Right lobe of liver (tissue), 4 donors: ENCODE results near the gene FOLR3.

Source experiments
- POLR2A ChIP-seq: fragments of 450-650 bp; IDR thresholded peaks from one replicate; pipeline ENCODE4 v1.6.1; 2017; ENCODE audit warnings: antibody characterized with exemption, mild to moderate bottlenecking
- TF ChIP-seq, protein P1 (sequence below), 4 donors: fragments of 200-600 bp in 3 of 4; fragments of 450-650 bp in 1 of 4; IDR thresholded peaks; one replicate each; pipeline versions ENCODE4 v1.5.1 to v1.8.0; 2016 to 2022; ENCODE audit warnings: antibody characterized with exemption in 4 of 4, mild to moderate bottlenecking in 2 of 4
- donor health status: DM: no; HTN: no; CAD: no.
- donor health status: DM: no; HTN: no; CAD: no.
- donor health status: DM: no; HTN: yes; CAD: no.

DNA sequence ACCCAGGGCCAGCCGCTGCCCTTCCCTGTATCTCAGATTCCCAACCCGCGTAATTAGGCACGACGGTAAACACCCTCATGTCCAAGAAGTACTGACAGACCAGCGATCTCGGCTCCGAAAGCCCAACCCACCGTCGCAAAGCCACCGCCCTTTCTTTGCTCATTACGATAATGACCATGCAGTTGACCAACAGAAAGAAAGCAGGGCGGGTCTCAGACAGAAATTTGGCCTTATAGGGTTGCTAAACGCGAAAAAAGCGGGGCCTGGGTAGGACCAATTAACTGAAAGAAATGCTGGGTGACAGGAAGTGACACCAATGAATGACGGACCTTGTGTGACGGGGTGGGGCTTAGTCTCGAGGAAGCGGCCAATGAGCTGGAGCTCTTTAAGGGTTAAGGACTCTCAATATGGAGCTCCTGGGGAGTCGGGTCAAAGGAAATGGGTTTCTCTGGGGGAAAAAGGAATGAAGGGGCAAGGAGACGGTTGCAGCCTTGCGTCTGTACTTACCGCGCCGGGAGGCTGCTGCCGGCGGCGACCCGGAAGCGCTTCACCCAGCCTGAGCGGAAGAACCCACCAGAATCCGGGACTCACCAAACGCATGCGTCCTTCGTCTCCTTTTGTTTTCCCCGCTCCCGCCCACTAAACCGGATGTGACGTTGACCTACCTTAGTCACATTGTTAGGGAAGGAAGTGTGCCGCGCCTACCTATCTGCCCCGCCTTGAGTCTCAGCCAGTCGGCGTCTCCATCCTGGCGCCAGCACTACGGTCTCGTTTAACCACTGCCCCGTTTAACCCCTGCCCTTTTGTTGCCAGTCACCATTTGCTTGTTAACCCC, 23.2 kb upstream of the FOLR3 start, which contains the start of gene ANAPC15:
- TF ChIP-seq, protein P1, sequence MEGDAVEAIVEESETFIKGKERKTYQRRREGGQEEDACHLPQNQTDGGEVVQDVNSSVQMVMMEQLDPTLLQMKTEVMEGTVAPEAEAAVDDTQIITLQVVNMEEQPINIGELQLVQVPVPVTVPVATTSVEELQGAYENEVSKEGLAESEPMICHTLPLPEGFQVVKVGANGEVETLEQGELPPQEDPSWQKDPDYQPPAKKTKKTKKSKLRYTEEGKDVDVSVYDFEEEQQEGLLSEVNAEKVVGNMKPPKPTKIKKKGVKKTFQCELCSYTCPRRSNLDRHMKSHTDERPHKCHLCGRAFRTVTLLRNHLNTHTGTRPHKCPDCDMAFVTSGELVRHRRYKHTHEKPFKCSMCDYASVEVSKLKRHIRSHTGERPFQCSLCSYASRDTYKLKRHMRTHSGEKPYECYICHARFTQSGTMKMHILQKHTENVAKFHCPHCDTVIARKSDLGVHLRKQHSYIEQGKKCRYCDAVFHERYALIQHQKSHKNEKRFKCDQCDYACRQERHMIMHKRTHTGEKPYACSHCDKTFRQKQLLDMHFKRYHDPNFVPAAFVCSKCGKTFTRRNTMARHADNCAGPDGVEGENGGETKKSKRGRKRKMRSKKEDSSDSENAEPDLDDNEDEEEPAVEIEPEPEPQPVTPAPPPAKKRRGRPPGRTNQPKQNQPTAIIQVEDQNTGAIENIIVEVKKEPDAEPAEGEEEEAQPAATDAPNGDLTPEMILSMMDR (IDR thresholded peaks at IDR 0.05) = no peak
- TF ChIP-seq POLR2A = peak; percentile 92
